DOHH2 (cell line): ENCODE data around the gene NEBL.

Source experiments
- H3F3A ChIP-seq: fragments of 200-600 bp; sonication (generic), shearing (Covaris generic); 2 replicates; pipeline ENCODE4 v1.6.0; 2016; ENCODE audit warnings: antibody characterized with exemption, mild to moderate bottlenecking; ENCODE audit not compliant: control insufficient read depth, insufficient read depth
- H3K27ac ChIP-seq: fragments of 200-600 bp; sonication (generic); 2 replicates; pipeline ENCODE4 v1.5.1; 2014; ENCODE audit warnings: low read depth, mild to moderate bottlenecking, low read length, moderate library complexity
- H3K27me3 ChIP-seq: fragments of 200-600 bp; sonication (generic); 2 replicates; pipeline ENCODE4 v1.6.1; 2014; ENCODE audit warnings: mild to moderate bottlenecking, low read length, mixed read lengths; ENCODE audit not compliant: control insufficient read depth
- H3K36me3 ChIP-seq: fragments of 200-600 bp; sonication (generic); 2 replicates; pipeline ENCODE4 v1.6.1; 2014; ENCODE audit warnings: mild to moderate bottlenecking, low read length, moderate library complexity, mixed read lengths; ENCODE audit not compliant: control insufficient read depth
- H3K4me1 ChIP-seq: fragments of 200-600 bp; sonication (generic); 2 replicates; pipeline ENCODE4 v1.6.1; 2014; ENCODE audit warnings: mild to moderate bottlenecking, low read length, mixed read lengths; ENCODE audit not compliant: control insufficient read depth
- H3K4me2 ChIP-seq: fragments of 200-600 bp; sonication (generic); 2 replicates; pipeline ENCODE4 v1.6.0; 2014; ENCODE audit warnings: mild to moderate bottlenecking, low read length, moderate library complexity
- H3K4me3 ChIP-seq: fragments of 200-600 bp; sonication (generic); 2 replicates; pipeline ENCODE4 v1.5.1; 2014; ENCODE audit warnings: mild to moderate bottlenecking, low read length, mixed read lengths
- H3K79me2 ChIP-seq: fragments of 200-600 bp; sonication (generic); 2 replicates; pipeline ENCODE4 v1.6.1; 2014; ENCODE audit warnings: mild to moderate bottlenecking, low read length, mixed read lengths; ENCODE audit not compliant: control insufficient read depth
- H3K9me2 ChIP-seq: fragments of 200-600 bp; sonication (generic); replicated peaks from 2 replicates; pipeline ENCODE4 v1.6.1; 2014; ENCODE audit warnings: mild to moderate bottlenecking, low read length, mixed read lengths; ENCODE audit not compliant: control insufficient read depth
- H3K9me3 ChIP-seq: fragments of 200-600 bp; sonication (generic); 2 replicates; pipeline ENCODE4 v1.6.1; 2014; ENCODE audit warnings: antibody characterized with exemption, low read length, mixed read lengths; ENCODE audit not compliant: control insufficient read depth, insufficient read depth
- H4K20me1 ChIP-seq: fragments of 200-600 bp; sonication (generic); 2 replicates; pipeline ENCODE4 v1.6.0; 2014; ENCODE audit warnings: low read depth, mild to moderate bottlenecking, antibody characterized with exemption, low read length, moderate library complexity; ENCODE audit not compliant: control insufficient read depth, insufficient read depth
- EZH2phosphoT487 ChIP-seq: fragments of 200-600 bp; sonication (generic); IDR thresholded peaks from 2 replicates; pipeline ENCODE4 v1.6.1; 2017; ENCODE audit warnings: borderline replicate concordance, mild to moderate bottlenecking, antibody characterized with exemption, low read length, moderate library complexity, mixed read lengths
- TF ChIP-seq, protein P1 (sequence below): fragments of 200-600 bp; sonication (generic); IDR thresholded peaks from one replicate; pipeline ENCODE4 v1.5.1; 2014; ENCODE audit warnings: antibody characterized with exemption, mild to moderate bottlenecking, low read depth, low read length; ENCODE audit not compliant: poor library complexity, severe bottlenecking

Gene NEBL

DNA sequence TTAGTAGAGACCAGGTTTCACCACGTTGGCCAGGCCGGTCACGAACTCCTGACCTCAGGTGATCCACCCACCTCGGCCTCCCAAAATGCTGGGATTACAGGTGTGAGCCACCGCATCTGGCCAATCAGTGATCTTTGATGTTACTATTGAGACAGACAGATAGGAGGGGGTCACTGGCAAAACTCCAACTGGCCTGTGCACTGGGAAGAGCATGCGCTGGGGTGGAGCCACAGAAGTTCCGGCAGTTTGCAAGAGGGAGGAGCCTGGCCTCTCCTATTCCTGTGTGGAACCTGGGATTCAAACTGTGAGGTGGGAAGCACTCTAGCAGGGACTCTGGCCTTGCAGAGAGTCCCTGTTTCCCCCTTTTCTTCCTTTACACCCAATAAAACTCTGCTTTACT is 60.7 kb downstream of the NEBL start:
- Histone ChIP-seq H3K4me3 (no peak overlapping the region), H3K27ac (no peak overlapping the region), H3K79me2 (no peaks in the 10 kb centered on the region), H3K9me3 (no peaks in the 10 kb centered on the region), H3K4me2 (no peak overlapping the region), H3K27me3 (no peaks in the 10 kb centered on the region), H3K36me3 (no peaks in the 10 kb centered on the region), H4K20me1 (no peaks in the 10 kb centered on the region), H3K4me1 (no peaks in the 10 kb centered on the region), H3F3A (no peaks in the 10 kb centered on the region), H3K9me2 (no peaks in the 10 kb centered on the region)
- TF ChIP-seq, protein P1, sequence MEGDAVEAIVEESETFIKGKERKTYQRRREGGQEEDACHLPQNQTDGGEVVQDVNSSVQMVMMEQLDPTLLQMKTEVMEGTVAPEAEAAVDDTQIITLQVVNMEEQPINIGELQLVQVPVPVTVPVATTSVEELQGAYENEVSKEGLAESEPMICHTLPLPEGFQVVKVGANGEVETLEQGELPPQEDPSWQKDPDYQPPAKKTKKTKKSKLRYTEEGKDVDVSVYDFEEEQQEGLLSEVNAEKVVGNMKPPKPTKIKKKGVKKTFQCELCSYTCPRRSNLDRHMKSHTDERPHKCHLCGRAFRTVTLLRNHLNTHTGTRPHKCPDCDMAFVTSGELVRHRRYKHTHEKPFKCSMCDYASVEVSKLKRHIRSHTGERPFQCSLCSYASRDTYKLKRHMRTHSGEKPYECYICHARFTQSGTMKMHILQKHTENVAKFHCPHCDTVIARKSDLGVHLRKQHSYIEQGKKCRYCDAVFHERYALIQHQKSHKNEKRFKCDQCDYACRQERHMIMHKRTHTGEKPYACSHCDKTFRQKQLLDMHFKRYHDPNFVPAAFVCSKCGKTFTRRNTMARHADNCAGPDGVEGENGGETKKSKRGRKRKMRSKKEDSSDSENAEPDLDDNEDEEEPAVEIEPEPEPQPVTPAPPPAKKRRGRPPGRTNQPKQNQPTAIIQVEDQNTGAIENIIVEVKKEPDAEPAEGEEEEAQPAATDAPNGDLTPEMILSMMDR = no peak
- TF ChIP-seq EZH2phosphoT487 = no peak

DNA sequence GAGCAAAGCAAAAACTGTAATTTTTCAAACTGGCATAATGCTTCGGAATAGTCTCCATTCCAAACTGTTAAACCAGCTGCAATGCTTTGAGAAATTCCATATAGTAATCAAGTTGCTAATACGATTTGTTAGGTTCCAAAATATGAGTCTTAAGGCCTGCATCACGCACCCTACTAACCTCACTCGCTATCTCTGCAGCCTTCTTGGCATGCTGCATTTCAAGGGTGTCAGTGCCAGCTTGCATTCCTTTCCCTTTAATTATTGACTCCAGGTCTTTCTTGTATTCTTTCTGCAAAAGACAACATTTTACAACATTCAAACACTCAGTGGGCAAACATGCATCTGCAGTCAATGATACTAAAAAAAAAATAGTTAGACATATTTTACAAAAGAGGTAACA is 61.8 kb downstream of the NEBL start:
- H3K4me2 ChIP-seq = no peak overlapping the region
- H4K20me1 ChIP-seq = no peaks in the 10 kb centered on the region
- no peaks in the 10 kb centered on the region for H3K9me2 ChIP-seq
- no peak for TF ChIP-seq EZH2phosphoT487
- TF ChIP-seq, protein P1 = no peak
- no peaks in the 10 kb centered on the region for H3K9me3 ChIP-seq
- H3F3A ChIP-seq = no peaks in the 10 kb centered on the region
- no peaks in the 10 kb centered on the region for H3K36me3 ChIP-seq
- H3K4me3 ChIP-seq = no peak overlapping the region
- H3K27ac ChIP-seq = no peak overlapping the region
- H3K4me1 ChIP-seq = no peaks in the 10 kb centered on the region
- no peaks in the 10 kb centered on the region for H3K79me2 ChIP-seq
- no peaks in the 10 kb centered on the region for H3K27me3 ChIP-seq

GRCh38 chr10:20834825-20835224 is 62.3 kb downstream of the NEBL start:
- Histone ChIP-seq H3K4me2 (no peak overlapping the region), H3K9me3 (no peaks in the 10 kb centered on the region), H3K79me2 (no peaks in the 10 kb centered on the region), H3K27me3 (no peaks in the 10 kb centered on the region), H3K4me1 (no peaks in the 10 kb centered on the region), H4K20me1 (no peaks in the 10 kb centered on the region), H3K9me2 (no peaks in the 10 kb centered on the region), H3K36me3 (no peaks in the 10 kb centered on the region), H3F3A (no peaks in the 10 kb centered on the region), H3K4me3 (no peak overlapping the region), H3K27ac (no peak overlapping the region)
- TF ChIP-seq, protein P1 = no peak
- no peak for TF ChIP-seq EZH2phosphoT487

DNA sequence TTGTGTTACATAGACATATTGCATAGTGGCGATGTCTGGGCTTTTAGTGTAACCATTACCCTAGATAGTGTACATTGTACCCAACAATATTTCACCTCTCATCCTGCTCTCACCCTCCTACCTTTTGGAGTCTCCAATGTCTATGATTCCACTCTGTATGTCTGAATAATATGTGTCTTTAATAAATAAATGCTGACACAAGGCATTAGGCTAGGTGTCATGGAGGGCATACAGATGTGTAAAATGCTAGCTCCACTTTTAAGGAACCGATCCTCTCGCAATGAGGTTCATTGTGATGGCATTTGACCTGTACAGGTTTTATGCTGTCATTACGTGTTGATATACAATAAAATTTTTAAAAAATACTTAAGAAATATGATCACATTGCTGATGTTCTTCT is 74.3 kb downstream of the NEBL start:
- Histone ChIP-seq H3F3A (no peaks in the 10 kb centered on the region), H3K36me3 (no peaks in the 10 kb centered on the region), H3K4me3 (no peak overlapping the region), H3K27ac (no peak overlapping the region), H3K4me2 (no peak overlapping the region), H3K9me3 (no peaks in the 10 kb centered on the region), H3K79me2 (no peaks in the 10 kb centered on the region), H4K20me1 (no peaks in the 10 kb centered on the region), H3K9me2 (no peaks in the 10 kb centered on the region), H3K27me3 (no peaks in the 10 kb centered on the region), H3K4me1 (no peaks in the 10 kb centered on the region)
- TF ChIP-seq EZH2phosphoT487 = no peak
- TF ChIP-seq, protein P1 = no peak
